Measurements from ENCODE around the gene DPF3.

The DPF3 gene

GRCh38 chr14:72763892-72764291 lies 130.0 kb downstream of the DPF3 start:
- no peak for TF ChIP-seq CTCF (IDR thresholded peaks at IDR 0.05; ENCODE audit: control insufficient read depth, insufficient read depth, low read depth, low read length, missing control alignments)
- DNase-seq (ENCODE audit: low read depth): no peak
- H3K4me3 ChIP-seq (ENCODE audit: control insufficient read depth, low read depth, low read length): no peak overlapping the region

GRCh38 chr14:72759670-72760069 lies 134.2 kb downstream of the DPF3 start:
- TF ChIP-seq CTCF (IDR thresholded peaks at IDR 0.05; ENCODE audit: control insufficient read depth, insufficient read depth, low read depth, low read length, missing control alignments): no peak
- H3K4me3 ChIP-seq (ENCODE audit: control insufficient read depth, low read depth, low read length): no peak overlapping the region
- DNase-seq (ENCODE audit: low read depth): no peak

GRCh38 chr14:72758993-72759392 lies 134.9 kb downstream of the DPF3 start:
- no peak overlapping the region for H3K4me3 ChIP-seq (ENCODE audit: control insufficient read depth, low read depth, low read length)
- no peak for TF ChIP-seq CTCF (IDR thresholded peaks at IDR 0.05; ENCODE audit: control insufficient read depth, insufficient read depth, low read depth, low read length, missing control alignments)
- DNase-seq (ENCODE audit: low read depth): no peak

- H3K4me3 ChIP-seq (ENCODE audit: control insufficient read depth, low read depth, low read length): no peak overlapping the region
- no peak for TF ChIP-seq CTCF (IDR thresholded peaks at IDR 0.05; ENCODE audit: control insufficient read depth, insufficient read depth, low read depth, low read length, missing control alignments)
- no peak for DNase-seq (ENCODE audit: low read depth)
Observed at GRCh38 chr14:72758420-72758819, 135.5 kb downstream of the DPF3 start.

GRCh38 chr14:72756967-72757366 lies 136.9 kb downstream of the DPF3 start:
- TF ChIP-seq CTCF (IDR thresholded peaks at IDR 0.05; ENCODE audit: control insufficient read depth, insufficient read depth, low read depth, low read length, missing control alignments): no peak
- no peak for DNase-seq (ENCODE audit: low read depth)
- H3K4me3 ChIP-seq (ENCODE audit: control insufficient read depth, low read depth, low read length): no peak overlapping the region

GRCh38 chr14:72755766-72756165 lies 138.1 kb downstream of the DPF3 start:
- no peak overlapping the region for H3K4me3 ChIP-seq (ENCODE audit: control insufficient read depth, low read depth, low read length)
- no peak for TF ChIP-seq CTCF (IDR thresholded peaks at IDR 0.05; ENCODE audit: control insufficient read depth, insufficient read depth, low read depth, low read length, missing control alignments)
- no peak for DNase-seq (ENCODE audit: low read depth)

- no peak for DNase-seq (ENCODE audit: low read depth)
- no peak overlapping the region for H3K4me3 ChIP-seq (ENCODE audit: control insufficient read depth, low read depth, low read length)
- TF ChIP-seq CTCF (IDR thresholded peaks at IDR 0.05; ENCODE audit: control insufficient read depth, insufficient read depth, low read depth, low read length, missing control alignments): no peak
Observed at GRCh38 chr14:72754949-72755348, 139.0 kb downstream of the DPF3 start.

All from AG09309 (cell line).